Type B pancreatic cell (in vitro differentiated cells): Measurements from ENCODE around the gene PSMD12. TPM values are rescaled to one million over a fixed set of nuclear protein-coding genes. Genes with fewer than 3 reads are reported as not detected.

Source experiments
- DNase-seq: peaks from one replicate; pipeline ENCODE4 v3.0.0; 2021; ENCODE audit warnings: mixed read lengths; ENCODE audit not compliant: unreplicated experiment; ENCODE audit errors: extremely low spot score
- H3K27ac Mint-ChIP-seq: 2 replicates; pipeline ENCODE4 v1.8.0; 2021; ENCODE audit warnings: mild to moderate bottlenecking, mixed read lengths
- H3K27me3 Mint-ChIP-seq: 2 replicates; pipeline ENCODE4 v1.8.0; 2021; ENCODE audit warnings: mixed read lengths
- H3K36me3 Mint-ChIP-seq: 2 replicates; pipeline ENCODE4 v1.8.0; 2021; ENCODE audit warnings: mixed read lengths
- H3K4me1 Mint-ChIP-seq: one replicate; pipeline ENCODE4 v1.8.0; 2021; ENCODE audit warnings: mixed read lengths; ENCODE audit not compliant: unreplicated experiment
- H3K4me3 Mint-ChIP-seq: 2 replicates; pipeline ENCODE4 v1.8.0; 2021; ENCODE audit warnings: mild to moderate bottlenecking, mixed read lengths
- H3K9me3 Mint-ChIP-seq: 2 replicates; pipeline ENCODE4 v1.8.0; 2021; ENCODE audit warnings: mixed read lengths
- CTCF ChIP-seq: fragments of 200-600 bp; sonication (generic); conservative IDR thresholded peaks from 2 replicates; pipeline ENCODE4 v1.5.0; 2021; ENCODE audit warnings: antibody characterized with exemption, mild to moderate bottlenecking
- long read RNA-seq: library from polyadenylated mRNA; unstranded; transcript quantifications from one replicate; pipeline ENCODE4 v2.0.0, GENCODE V29; 2020
- total RNA-seq: library from RNA; stranded (reverse); gene quantifications from 2 replicates; pipeline ENCODE4 v1.2.1, GENCODE V29; 2021; ENCODE audit warnings: low replicate concordance

PSMD12 gene
- 43.2 and 52.3 TPM in 2 replicates for total RNA-seq
- long read RNA-seq, full-length matches to known transcripts, result 134 of 146 reads
- long read RNA-seq, partial matches to known transcripts, result 8 of 146 reads
- long read RNA-seq, other reads (novel, unspliced or antisense), result 4 of 146 reads

GRCh38 chr17:67366193-67367157 is at the start of gene PSMD12:
Gene PSMD12 (minus strand): TSS chr17:67366577. CDS start chr17:67366519, 58 bp downstream.
- peaks cover 12% of the 10 kb centered on the region for H3K36me3 Mint-ChIP-seq
- H3K9me3 Mint-ChIP-seq, result no peaks in the 10 kb centered on the region
- no peak for TF ChIP-seq CTCF
- peaks cover 23% of the 10 kb centered on the region for H3K4me1 Mint-ChIP-seq
- H3K27me3 Mint-ChIP-seq, result no peaks in the 10 kb centered on the region
- peak within 1 kb of the TSS; percentile 95 for H3K27ac Mint-ChIP-seq
- peak; percentile 95 for DNase-seq
- H3K4me3 Mint-ChIP-seq, result peak within 1 kb of the TSS; percentile 99

- Mint-ChIP-seq H3K27ac (no peak overlapping the region), H3K9me3 (peaks cover 5% of the 10 kb centered on the region), H3K27me3 (no peaks in the 10 kb centered on the region), H3K4me3 (no peak overlapping the region), H3K36me3 (no peaks in the 10 kb centered on the region), H3K4me1 (peaks cover 3% of the 10 kb centered on the region)
- DNase-seq, result no peak
- no peak for TF ChIP-seq CTCF
Measured at GRCh38 chr17:67415291-67415690, 48.9 kb upstream of the PSMD12 start.

- Mint-ChIP-seq H3K4me1 (peaks cover 3% of the 10 kb centered on the region), H3K27ac (no peak overlapping the region), H3K9me3 (peaks cover 8% of the 10 kb centered on the region), H3K4me3 (no peak overlapping the region), H3K27me3 (no peaks in the 10 kb centered on the region), H3K36me3 (no peaks in the 10 kb centered on the region)
- DNase-seq, result no peak
- TF ChIP-seq CTCF, result no peak
Measured at GRCh38 chr17:67414559-67414958, 48.2 kb upstream of the PSMD12 start.

- DNase-seq, result no peak
- no peak for TF ChIP-seq CTCF
- H3K9me3 Mint-ChIP-seq, result peaks cover 8% of the 10 kb centered on the region
Measured at GRCh38 chr17:67414130-67414529, 47.8 kb upstream of the PSMD12 start.

DNA sequence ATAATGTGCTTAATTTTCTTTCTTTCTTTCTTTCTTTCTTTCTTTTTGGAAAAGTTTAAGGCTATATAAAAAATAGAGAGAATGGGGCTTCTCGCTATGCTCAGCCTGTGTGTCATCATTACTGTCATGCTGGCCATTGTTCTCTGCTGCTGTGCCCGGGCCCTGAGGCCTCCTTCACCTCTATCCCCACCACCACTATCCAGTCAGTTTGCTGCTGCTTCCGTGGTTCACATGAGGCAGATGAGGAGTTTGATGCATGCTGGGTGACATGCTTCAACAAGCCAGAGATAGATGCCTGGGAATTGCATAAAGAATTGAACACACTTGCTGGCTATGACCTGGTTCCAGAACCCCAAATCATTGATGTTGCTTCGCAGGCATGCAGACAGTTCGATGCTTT is 47.0 kb upstream of the PSMD12 start:
- H3K36me3 Mint-ChIP-seq, result peaks cover 4% of the 10 kb centered on the region
- peaks cover 8% of the 10 kb centered on the region for H3K9me3 Mint-ChIP-seq
- H3K4me1 Mint-ChIP-seq, result peaks cover 3% of the 10 kb centered on the region
- no peak for TF ChIP-seq CTCF
- no peak overlapping the region for H3K27ac Mint-ChIP-seq
- H3K4me3 Mint-ChIP-seq, result no peak overlapping the region
- H3K27me3 Mint-ChIP-seq, result no peaks in the 10 kb centered on the region
- no peak for DNase-seq

More at GRCh38 chr17:67414130-67414529, 47.8 kb upstream of the PSMD12 start:
- H3K27ac Mint-ChIP-seq, result no peak overlapping the region
- H3K4me3 Mint-ChIP-seq, result no peak overlapping the region
- no peaks in the 10 kb centered on the region for H3K27me3 Mint-ChIP-seq
- peaks cover 3% of the 10 kb centered on the region for H3K4me1 Mint-ChIP-seq
- no peaks in the 10 kb centered on the region for H3K36me3 Mint-ChIP-seq
